Small intestine (tissue), 7 donors: ENCODE data around the gene NFX1. TPM values are rescaled to one million over a fixed set of nuclear protein-coding genes. Genes with fewer than 3 reads are reported as not detected.

Experiments used
- DNase-seq, 2 donors: peaks; one replicate each; pipeline versions ENCODE4 v3.0.0 to v3.0.0-alpha.2; 2013
- FAIRE-seq: peaks from 2 replicates; lab custom pipeline; 2012; peaks lifted over from hg19 to GRCh38; lab: Jason Lieb, UNC
- H3K27ac ChIP-seq, 3 donors: one replicate each; pipeline ENCODE4 v1.5.1; 2013; ENCODE audit warnings: low read length in 2 of 3, mild to moderate bottlenecking in 2 of 3, control low read depth in 1 of 3, inconsistent platforms in 1 of 3, low read depth in 1 of 3, moderate library complexity in 1 of 3
- H3K27me3 ChIP-seq, 3 donors: one replicate each; pipeline ENCODE4 v1.6.1; 2013; ENCODE audit warnings: low read length in 3 of 3, inconsistent platforms in 1 of 3; ENCODE audit not compliant: control insufficient read depth in 3 of 3, insufficient read depth in 3 of 3
- H3K36me3 ChIP-seq, 3 donors: one replicate each; pipeline ENCODE4 v1.6.1; 2013; ENCODE audit warnings: low read length in 3 of 3, inconsistent platforms in 1 of 3, low read depth in 1 of 3, mild to moderate bottlenecking in 1 of 3, moderate library complexity in 1 of 3; ENCODE audit not compliant: control insufficient read depth in 3 of 3, insufficient read depth in 2 of 3
- H3K4me1 ChIP-seq, 3 donors: one replicate each; pipeline ENCODE4 v1.6.1; 2013; ENCODE audit warnings: low read length in 2 of 3, inconsistent platforms in 1 of 3, low read depth in 1 of 3, mild to moderate bottlenecking in 1 of 3, moderate library complexity in 1 of 3; ENCODE audit not compliant: control insufficient read depth in 3 of 3, insufficient read depth in 2 of 3
- H3K4me3 ChIP-seq, 3 donors: one replicate each; pipeline ENCODE4 v1.5.1; 2013; ENCODE audit warnings: low read length in 3 of 3, control low read depth in 1 of 3, inconsistent platforms in 1 of 3, low read depth in 1 of 3, mild to moderate bottlenecking in 1 of 3, moderate library complexity in 1 of 3
- H3K9me3 ChIP-seq, 2 donors: one replicate each; pipeline ENCODE4 v1.6.1; 2013; ENCODE audit warnings: low read depth in 1 of 2, low read length in 1 of 2; ENCODE audit not compliant: control insufficient read depth in 2 of 2, insufficient read depth in 1 of 2
- WGBS, 3 donors: extraction: QIAGEN DNeasy Blood & Tissue Kit; methylation state at CpG; one replicate each; pipeline ENCODE4 v1.1.7; 2013; 5-methylcytosine and 5-hydroxymethylcytosine counted together
- polyA plus RNA-seq, 4 donors: library from polyadenylated mRNA; stranded (reverse) in 3 of 4; unstranded in 1 of 4; fragments of 200-250 nt in 3 of 4; fragments of 120-200 nt in 1 of 4; gene quantifications; one replicate each; pipeline versions ENCODE4 v1.2.1 to v1.2.3, GENCODE V29; 2013
- donor health status: healthy with polysubstance abuse.
- donor health status: control.
- donor health status: control.
- donor health status: Bipolar disorder and iron deficiency.
- donor health status: healthy.

Gene NFX1
- polyA plus RNA-seq, 4 donors, result 12.6 to 34.7 (median 22.1) TPM

DNA sequence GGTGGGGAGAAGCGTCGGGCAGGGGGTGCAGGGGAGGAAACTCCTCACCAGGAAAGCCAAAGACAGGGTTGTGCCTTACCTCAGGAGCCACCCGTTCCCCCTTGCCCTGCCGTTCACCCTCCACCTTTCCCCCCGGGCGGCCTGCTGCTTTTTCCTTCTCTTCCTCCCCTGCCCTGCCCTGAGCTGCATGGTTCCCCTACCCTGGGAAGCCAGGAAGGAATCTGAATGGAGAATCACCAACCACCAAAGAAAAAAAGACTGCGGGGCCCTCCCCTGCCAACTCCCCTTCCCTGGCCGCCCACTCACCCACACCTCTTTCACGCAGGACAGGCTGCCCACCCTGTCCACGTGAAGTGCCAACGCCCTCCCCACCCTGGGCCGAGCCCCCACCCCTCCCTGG, 820 bp upstream of the NFX1 start:
- Histone ChIP-seq H3K36me3 (peaks cover 0 to 6% (median 2%) of the 10 kb centered on the region in 3 donors), H3K9me3 (no peaks in the 10 kb centered on the region), H3K27me3 (no peaks in the 10 kb centered on the region), H3K4me1 (peaks cover 10 to 39% (median 18%) of the 10 kb centered on the region in 3 donors), H3K27ac (peak overlapping the region; percentile 42 to 99 (median 96)), H3K4me3 (peak overlapping the region in 2 of 3 donors; percentile 49 to 96)
- FAIRE-seq (no peak), DNase-seq (peak in 1 of 2 donors; percentile 42)
- 4 to 13% (median 7%) methylated on average over 10 to 12 of the region's 12 CpGs for WGBS, 3 donors

DNA sequence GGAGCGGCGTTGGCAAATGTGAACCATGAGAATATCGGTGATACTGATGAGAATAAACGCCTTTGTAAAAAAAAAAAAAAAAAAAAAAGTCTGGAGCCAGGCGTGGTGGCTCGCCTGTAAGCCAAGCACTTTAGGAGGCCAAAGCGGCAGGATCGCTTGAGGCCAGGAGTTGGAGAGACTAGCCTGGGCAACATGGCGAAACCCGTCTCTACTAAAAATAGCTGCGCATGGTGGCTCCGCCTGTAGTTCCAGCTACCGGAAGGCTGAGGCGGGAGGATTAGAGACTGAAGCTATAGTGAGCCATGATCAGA, 425 bp upstream of the NFX1 start:
- Histone ChIP-seq H3K4me3 (peak overlapping the region; percentile 39 to 96 (median 49)), H3K27ac (peak overlapping the region; percentile 78 to 99 (median 96)), H3K27me3 (no peaks in the 10 kb centered on the region), H3K36me3 (peaks cover 1 to 10% (median 2%) of the 10 kb centered on the region in 3 donors), H3K9me3 (no peaks in the 10 kb centered on the region), H3K4me1 (peaks cover 10 to 43% (median 18%) of the 10 kb centered on the region in 3 donors)
- DNase-seq (no peak), FAIRE-seq (no peak)
- WGBS, 3 donors, result 0 to 1% (median 0%) methylated on average over 13 to 14 of the region's 14 CpGs

DNA sequence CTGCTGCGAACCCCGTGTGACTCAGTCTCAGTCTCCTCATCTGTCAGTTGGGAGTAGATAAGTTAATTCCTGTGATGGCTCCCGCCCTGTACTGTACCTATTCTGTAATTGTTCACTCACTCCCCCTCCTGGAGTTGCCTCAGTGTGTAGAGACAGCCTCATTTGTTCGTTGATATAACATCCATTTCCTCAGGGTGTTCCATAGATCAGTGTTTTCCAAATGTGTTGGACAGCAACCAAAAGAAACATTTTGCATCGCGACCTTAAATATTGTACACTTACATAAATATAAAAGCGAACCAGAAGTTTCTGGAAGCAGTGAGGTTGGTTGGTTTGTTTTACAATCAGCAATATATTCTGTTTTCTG, 698 bp downstream of the NFX1 start:
- FAIRE-seq, result no peak
- Histone ChIP-seq H3K36me3 (peaks cover 5 to 13% (median 5%) of the 10 kb centered on the region in 3 donors), H3K4me1 (peaks cover 10 to 50% (median 18%) of the 10 kb centered on the region in 3 donors), H3K27ac (peak overlapping the region; percentile 96 to 99 (median 99)), H3K27me3 (no peaks in the 10 kb centered on the region), H3K4me3 (peak overlapping the region; percentile 45 to 96 (median 64)), H3K9me3 (no peaks in the 10 kb centered on the region)
- no peak for DNase-seq
- WGBS, 3 donors, result 17 to 27% (median 22%) methylated on average over 7 of the region's 7 CpGs

DNA sequence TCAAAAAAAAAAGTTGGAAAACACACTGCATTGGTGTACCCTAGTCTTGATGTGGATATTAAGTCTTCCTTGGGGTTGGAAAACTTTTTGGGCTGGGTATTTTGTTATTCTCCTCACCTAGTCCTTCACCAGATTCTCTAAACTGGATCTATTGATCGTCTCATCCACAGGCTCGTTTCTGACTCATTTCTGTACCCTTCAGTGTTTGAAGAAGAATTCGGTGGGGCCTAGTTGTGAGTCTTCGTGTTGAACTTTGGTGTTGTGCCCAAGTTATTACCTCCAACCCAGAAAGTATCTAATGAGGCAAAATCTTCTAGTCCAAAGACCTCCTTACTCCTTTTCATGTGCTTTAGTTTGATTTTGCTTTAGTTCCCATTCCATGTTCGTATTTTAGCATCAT, 1.6 kb downstream of the NFX1 start:
- Histone ChIP-seq H3K27me3 (no peaks in the 10 kb centered on the region), H3K4me1 (peaks cover 10 to 59% (median 26%) of the 10 kb centered on the region in 3 donors), H3K9me3 (no peaks in the 10 kb centered on the region), H3K36me3 (peaks cover 5 to 19% (median 5%) of the 10 kb centered on the region in 3 donors), H3K27ac (peak overlapping the region; percentile 27 to 34 (median 28)), H3K4me3 (no peak overlapping the region)
- 60 to 71% (median 64%) methylated on average over 5 of the region's 5 CpGs for WGBS, 3 donors
- no peak for DNase-seq
- no peak for FAIRE-seq

DNA sequence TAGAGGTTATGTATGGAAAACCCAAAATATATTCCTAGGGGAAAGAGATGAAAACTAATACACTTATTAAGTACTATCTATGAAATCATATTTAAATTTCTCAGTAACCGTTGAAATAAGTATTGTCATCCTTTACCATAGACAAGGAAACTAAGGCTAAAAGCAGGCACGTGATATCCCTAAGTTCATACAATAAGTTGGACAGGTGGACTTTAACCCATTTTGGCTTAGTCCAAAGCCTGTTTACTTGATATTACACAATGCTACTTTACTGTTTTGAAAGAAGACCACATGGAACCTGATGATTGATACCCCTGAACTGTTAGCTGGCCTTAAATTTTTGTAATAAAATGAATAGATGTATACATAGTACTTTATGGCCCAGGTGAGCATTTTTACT, 3.5 kb downstream of the NFX1 start:
- Histone ChIP-seq H3K9me3 (no peaks in the 10 kb centered on the region), H3K27ac (peak overlapping the region in 1 of 3 donors; percentile 75), H3K4me1 (peaks cover 16 to 77% (median 33%) of the 10 kb centered on the region in 3 donors), H3K36me3 (peaks cover 9 to 26% (median 11%) of the 10 kb centered on the region in 3 donors), H3K27me3 (no peaks in the 10 kb centered on the region), H3K4me3 (no peak overlapping the region)
- FAIRE-seq, result no peak
- WGBS, 3 donors, result 14 to 62% (median 46%) methylated on average over 2 of the region's 2 CpGs
- DNase-seq, result peak; percentile 75 to 78

DNA sequence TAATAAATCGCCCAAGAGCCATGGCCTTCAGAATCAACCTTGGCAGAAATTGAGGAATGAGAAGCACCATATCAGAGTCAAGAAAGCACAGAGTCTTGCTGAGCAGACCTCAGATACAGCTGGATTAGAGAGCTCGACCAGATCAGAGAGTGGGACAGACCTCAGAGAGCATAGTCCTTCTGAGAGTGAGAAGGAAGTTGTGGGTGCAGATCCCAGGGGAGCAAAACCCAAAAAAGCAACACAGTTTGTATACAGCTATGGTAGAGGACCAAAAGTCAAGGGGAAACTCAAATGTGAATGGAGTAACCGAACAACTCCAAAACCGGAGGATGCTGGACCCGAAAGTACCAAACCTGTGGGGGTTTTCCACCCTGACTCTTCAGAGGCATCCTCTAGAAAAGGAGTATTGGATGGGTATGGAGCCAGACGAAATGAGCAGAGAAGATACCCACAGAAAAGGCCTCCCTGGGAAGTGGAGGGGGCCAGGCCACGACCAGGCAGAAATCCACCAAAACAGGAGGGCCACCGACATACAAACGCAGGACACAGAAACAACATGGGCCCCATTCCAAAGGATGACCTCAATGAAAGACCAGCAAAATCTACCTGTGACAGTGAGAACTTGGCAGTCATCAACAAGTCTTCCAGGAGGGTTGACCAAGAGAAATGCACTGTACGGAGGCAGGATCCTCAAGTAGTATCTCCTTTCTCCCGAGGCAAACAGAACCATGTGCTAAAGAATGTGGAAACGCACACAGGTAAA, 4.5 kb downstream of the NFX1 start:
- peaks cover 9 to 31% (median 11%) of the 10 kb centered on the region in 3 donors for H3K36me3 ChIP-seq
- H3K27me3 ChIP-seq, result no peaks in the 10 kb centered on the region
- DNase-seq (no peak), FAIRE-seq (no peak)
- peaks cover 16 to 72% (median 33%) of the 10 kb centered on the region in 3 donors for H3K4me1 ChIP-seq
- WGBS, 3 donors, result 84 to 90% (median 84%) methylated on average over 12 of the region's 12 CpGs
- H3K9me3 ChIP-seq, result no peaks in the 10 kb centered on the region
- no peak overlapping the region for H3K4me3 ChIP-seq
- H3K27ac ChIP-seq, result peak overlapping the region in 2 of 3 donors; percentile 27 to 75

DNA sequence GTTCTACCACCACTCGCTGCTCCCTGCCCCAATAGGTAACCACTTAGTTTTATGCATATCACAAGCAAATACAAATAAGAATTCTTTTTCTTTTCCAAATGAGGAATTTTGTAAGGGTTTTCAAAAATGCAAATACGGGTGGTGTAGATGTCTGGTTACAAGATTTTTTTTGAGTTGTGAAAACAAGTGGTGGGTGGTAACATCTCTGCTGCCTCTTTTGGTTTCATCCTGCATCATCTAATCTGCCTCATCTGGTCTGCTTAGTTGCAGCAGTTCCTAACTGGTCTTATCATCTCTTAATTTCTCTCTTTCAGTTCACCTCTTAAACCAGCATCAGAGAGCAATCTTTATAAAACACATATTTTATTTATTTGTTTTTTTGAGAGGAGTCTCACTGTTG, 5.3 kb downstream of the NFX1 start:
- H3K36me3 ChIP-seq, result peaks cover 9 to 36% (median 13%) of the 10 kb centered on the region in 3 donors
- no peaks in the 10 kb centered on the region for H3K27me3 ChIP-seq
- no peak overlapping the region for H3K27ac ChIP-seq
- DNase-seq, result no peak
- H3K9me3 ChIP-seq, result no peaks in the 10 kb centered on the region
- no peak for FAIRE-seq
- H3K4me3 ChIP-seq, result no peak overlapping the region
- 72 to 91% (median 80%) methylated on average over 2 of the region's 2 CpGs for WGBS, 3 donors
- H3K4me1 ChIP-seq, result peaks cover 16 to 76% (median 33%) of the 10 kb centered on the region in 3 donors

DNA sequence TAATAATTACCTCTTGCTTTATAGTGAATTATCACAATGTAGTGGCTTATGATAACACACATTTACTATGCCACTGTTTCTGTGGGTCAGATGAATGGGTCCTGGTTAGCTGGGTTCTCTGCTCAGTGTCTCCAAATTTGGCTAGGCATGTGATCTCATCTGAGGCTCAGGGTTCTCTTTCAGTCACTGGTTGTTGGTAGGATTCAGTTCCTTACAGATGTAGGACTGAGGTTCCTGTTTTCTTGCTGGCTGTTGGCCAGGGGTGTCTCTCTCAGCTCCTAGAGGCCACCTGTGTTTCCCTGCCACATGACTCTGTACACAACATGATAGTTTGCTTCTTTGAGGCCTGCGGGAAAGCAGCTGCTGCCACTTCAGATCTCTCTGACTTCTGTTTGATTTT, 7.1 kb downstream of the NFX1 start:
- Histone ChIP-seq H3K36me3 (peaks cover 9 to 41% (median 17%) of the 10 kb centered on the region in 3 donors), H3K9me3 (no peaks in the 10 kb centered on the region), H3K4me3 (peak overlapping the region in 1 of 3 donors; percentile 17), H3K27ac (peak overlapping the region; percentile 41 to 80 (median 64)), H3K4me1 (peaks cover 11 to 67% (median 20%) of the 10 kb centered on the region in 3 donors), H3K27me3 (no peaks in the 10 kb centered on the region)
- DNase-seq (peak; percentile 71 to 84), FAIRE-seq (no peak)
- WGBS, 3 donors, result 3 to 28% (median 4%) methylated on average over 1 of the region's 1 CpG
